SKM-1 (cell line): Measurements from ENCODE around the gene TBC1D25.

Experiments used
- DNase-seq: peaks from one replicate; lab custom pipeline; 2025; ENCODE audit not compliant: unreplicated experiment; lab: John Stamatoyannopoulos, UW

TBC1D25 gene

DNA sequence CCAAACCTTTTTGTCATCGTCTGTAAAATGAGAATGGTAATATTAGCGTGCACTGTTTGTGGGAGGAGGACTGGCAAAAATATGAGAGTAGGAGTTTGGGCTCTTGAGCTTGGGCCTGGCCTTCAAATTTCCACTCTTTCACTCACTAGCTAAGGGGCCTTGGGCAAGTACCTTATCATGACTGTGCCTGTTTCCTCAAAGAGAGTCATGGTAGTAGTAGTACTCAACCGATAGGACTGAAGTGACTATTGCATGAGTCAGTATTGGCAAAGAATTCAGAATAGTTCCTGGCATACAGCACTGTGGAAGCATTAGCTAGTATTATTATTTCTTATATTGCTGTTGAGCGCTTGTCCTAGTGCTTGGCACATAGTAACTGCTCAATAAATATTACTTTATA, 18.8 kb downstream of the TBC1D25 start:
- no peak for DNase-seq

DNA sequence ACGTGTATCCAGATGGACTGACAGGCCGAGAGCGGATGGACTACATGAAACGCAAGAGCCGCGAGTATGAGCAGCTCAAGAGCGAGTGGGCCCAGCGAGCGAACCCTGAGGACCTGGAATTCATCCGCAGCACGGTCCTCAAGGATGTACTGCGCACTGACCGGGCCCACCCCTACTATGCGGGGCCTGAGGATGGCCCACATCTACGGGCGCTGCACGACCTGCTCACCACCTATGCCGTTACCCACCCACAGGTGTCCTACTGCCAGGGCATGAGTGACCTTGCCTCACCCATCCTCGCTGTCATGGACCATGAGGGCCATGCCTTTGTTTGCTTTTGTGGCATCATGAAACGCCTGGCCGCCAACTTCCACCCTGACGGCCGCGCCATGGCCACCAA, 20.1 kb downstream of the TBC1D25 start:
- DNase-seq = no peak

DNA sequence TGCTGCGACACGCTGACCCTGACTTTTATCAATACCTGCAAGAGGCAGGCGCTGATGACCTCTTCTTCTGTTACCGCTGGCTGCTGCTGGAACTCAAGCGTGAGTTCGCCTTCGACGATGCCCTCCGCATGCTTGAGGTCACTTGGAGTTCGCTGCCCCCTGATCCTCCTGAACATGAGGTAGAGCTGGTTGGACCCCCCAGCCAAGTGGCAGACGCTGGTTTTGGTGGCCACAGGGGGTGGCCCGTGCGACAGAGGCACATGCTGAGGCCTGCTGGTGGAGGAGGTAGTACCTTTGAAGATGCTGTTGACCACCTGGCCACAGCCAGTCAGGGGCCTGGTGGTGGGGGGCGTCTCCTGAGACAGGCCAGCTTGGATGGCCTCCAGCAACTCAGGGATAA, 20.5 kb downstream of the TBC1D25 start:
- no peak for DNase-seq

DNA sequence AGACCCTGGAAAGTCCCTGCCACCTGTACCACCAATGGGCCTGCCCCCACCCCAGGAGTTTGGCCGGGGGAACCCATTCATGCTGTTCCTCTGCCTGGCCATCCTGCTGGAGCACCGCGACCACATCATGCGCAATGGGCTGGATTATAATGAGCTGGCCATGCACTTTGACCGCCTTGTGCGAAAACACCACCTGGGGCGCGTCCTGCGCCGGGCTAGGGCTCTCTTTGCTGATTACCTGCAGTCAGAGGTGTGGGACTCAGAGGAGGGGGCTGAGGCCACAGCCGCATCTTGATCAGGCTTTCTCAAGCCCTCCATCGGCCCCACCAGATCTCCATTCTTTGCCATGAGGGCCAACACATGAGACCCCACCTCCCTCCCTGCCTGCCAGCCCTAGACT, 21.2 kb downstream of the TBC1D25 start:
- DNase-seq = no peak

DNA sequence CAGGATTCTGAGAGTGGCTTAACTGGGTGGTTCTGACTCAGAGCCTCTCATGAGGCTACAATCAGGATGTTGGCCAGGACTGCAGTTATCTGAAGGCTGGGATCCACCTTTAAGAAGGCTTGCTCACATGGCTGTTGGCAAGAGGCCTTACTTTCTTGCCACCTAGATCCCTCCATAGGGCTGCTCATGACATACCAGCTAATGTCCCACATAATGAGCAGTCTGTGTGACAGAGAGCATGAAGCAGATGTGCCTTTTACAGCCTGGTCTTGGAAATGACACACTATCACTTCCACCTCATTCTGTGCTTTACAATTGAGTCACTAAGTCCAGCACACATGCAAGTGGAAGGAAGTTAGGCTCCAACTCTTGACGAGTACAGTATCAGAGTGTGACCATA, 30.4 kb downstream of the TBC1D25 start:
- no peak for DNase-seq

DNA sequence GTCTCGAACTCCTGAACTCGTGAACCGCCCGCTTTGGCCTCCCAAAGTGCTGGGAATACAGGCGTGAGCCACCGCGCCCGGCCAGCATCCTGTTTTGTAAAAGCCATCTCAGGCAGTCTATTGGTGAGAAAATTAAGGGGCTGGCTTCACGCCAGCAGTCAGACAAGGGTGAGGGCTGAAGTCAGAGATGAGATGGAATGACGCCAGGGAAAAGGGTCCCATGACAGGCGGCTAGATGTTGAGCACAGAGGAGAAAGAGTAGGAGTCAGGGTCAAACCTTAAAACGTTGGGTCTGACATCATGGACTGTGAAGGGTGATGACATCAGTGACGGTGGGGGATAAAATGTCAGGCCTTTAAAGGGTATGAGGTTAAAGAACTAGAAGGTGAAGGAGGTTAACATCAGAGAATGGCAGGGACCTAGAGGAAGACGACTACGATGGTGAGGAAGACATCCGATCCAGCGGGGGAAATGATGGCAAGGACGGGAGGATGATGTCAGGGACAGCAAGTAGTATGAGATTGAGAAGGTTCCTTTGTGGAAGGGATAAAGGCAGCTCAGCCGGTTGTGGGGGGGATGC, 34.3 kb downstream of the TBC1D25 start:
- no peak for DNase-seq

DNA sequence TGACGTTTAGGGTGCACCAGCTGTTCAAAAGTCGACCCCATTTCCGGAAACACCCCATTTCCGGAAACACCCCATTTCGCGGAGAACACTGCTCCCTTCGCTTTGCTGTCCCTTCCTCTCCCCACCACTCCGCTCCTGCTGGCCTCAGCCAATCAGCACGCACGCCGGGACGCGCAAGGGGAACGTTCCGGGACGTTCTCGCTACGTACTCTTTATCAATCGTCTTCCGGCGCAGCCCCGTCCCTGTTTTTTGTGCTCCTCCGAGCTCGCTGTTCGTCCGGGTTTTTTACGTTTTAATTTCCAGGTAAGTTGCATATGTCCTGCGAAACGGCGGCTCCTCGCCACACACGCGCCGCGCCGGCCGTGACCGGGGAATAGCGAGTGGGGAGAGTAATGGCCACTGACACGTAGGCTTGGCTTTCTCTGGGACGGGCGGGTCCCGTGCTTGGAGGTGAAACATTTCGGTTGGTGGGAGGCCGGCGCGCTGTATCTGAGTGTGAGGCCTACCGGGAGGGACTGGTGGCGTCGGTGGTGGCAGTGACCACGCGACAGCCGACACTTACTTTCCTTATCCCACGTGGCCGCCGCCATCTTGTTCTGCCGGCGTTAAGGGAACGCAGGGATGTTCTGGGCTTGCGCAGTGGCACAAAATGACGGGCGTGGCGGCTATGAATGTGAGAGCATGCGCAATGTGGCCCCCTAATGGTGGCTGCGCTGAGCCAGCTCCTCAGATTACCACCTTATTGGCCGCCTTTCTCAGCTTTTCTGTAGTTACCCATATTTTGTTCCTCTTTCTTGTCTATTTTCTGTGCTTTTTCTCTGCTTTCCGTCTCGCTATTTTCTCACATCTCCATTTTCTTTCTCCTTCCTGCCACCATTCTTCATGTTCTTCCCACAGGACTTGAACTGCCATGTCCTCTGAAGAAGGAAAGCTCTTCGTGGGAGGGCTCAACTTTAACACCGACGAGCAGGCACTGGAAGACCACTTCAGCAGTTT, 35.1 kb downstream of the TBC1D25 start, which contains the start of gene RBM3:
Gene RBM3, plus strand, starts transcription at position 215 of the 997 bp plus-strand sequence. Its CDS starts 697 bp downstream, at position 912.
- peak; percentile 75 for DNase-seq

DNA sequence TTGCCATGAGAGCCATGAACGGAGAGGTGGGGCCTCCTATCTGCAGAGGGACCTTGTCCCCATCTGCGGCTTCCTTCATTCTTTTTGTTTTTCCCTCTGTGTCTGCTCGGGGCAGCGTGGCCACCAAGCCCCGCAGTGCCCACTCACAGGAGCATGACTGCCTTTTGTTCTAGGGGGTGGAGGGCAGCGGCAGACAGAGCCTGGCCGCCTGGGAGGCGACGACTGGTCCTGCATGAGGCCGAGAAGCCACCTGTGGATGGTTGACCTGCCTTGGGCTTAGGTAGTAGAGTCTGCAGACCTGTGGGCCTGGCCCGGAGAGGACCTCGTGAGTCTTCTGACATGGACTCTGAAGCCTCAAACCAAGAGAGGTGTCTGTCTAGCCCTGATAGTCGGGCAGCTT, 36.1 kb downstream of the TBC1D25 start:
- DNase-seq = no peak

DNA sequence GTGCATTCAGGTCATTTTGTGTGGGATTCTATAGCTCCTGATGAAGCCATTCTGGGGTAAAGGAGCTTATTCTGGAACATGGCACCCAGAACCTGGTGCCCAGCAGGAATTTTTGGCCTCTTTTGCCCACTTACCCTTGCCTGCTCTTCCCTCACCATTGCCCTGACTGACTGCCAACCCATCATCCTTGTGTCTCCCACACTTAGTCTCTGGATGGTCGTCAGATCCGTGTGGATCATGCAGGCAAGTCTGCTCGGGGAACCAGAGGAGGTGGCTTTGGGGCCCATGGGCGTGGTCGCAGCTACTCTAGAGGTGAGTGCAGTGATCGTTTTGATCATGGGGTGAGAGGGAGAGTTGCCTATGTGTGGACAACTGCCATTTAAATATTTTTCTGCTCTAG, 36.6 kb downstream of the TBC1D25 start:
- no peak for DNase-seq

DNA sequence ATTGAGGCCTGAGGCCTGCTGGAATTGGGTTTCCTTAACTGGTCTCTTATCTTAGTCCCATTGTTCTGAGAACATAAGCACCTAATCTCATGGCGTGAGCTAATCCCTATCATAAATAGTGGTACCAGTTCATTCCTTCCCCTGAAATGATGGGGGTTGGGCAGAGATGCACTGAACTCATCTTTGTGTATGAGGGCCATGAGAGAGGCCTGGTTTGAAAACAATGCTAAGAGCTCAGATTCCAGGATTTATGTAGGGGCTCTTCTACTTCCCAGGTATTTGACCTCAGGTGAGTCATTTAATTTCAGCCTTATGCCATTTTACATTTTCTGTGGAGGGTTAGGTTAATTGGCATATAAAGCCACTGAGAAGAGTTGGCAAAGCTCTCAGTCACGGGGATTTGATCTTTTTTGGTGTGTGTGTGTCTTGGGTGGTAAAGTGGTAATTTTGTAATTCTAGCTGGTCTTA, 39.2 kb downstream of the TBC1D25 start:
- no peak for DNase-seq

DNA sequence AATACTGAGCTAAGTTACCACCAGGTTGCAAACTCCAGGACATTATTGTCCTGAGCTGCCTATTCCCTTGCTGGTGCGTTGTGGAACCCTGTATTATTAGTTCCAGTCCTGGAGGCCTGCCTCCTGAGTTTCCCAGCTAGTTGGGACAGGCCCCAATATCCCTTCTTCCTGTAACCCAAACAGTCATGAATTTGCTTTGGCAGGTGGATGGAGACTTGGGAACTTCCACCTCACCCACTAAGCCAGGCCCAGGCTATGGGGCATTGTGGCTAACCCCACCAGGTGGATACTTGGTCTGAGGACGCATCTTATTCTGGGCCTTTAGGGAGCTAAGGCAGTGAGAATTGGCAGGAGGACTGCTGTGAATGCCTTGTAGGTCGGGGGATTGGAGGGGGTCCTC, 39.7 kb downstream of the TBC1D25 start:
- no peak for DNase-seq

DNA sequence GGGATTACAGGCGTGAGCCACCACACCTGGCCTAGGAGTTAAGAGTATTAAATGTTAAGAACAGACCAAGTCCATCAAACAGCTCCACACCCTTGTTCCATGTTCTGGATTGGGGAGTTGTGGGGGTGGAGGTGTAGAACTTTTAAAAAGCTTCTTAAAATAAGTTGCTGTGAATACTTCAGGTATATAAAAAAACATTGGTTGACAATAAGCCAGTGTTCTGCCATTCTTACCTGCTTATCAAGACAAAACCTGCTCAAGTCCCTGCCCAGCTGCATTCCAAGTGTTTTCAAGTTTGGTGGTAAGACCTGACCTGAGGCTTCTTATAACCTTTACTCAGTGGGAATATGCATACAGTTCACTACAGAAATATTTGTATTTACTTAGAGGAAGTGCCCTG, 41.1 kb downstream of the TBC1D25 start:
- no peak for DNase-seq

DNA sequence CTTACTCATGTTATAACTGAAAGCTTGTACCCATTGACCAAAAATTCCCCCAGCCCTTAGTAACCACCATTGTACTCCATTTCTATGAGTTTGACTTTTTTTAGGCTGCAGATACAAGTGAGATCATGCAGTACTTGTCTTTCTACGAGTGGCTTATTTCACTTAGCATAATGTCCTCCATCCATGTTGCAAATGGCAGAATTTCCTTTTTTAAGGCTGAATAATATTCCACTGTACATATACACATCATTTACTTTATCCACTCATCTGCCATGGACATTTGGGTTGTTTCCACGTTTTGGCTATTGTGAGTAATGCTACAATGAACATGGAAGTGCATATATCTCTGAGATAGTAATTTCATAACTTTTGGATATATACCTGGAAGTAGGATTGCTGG, 45.2 kb downstream of the TBC1D25 start:
- DNase-seq = no peak

DNA sequence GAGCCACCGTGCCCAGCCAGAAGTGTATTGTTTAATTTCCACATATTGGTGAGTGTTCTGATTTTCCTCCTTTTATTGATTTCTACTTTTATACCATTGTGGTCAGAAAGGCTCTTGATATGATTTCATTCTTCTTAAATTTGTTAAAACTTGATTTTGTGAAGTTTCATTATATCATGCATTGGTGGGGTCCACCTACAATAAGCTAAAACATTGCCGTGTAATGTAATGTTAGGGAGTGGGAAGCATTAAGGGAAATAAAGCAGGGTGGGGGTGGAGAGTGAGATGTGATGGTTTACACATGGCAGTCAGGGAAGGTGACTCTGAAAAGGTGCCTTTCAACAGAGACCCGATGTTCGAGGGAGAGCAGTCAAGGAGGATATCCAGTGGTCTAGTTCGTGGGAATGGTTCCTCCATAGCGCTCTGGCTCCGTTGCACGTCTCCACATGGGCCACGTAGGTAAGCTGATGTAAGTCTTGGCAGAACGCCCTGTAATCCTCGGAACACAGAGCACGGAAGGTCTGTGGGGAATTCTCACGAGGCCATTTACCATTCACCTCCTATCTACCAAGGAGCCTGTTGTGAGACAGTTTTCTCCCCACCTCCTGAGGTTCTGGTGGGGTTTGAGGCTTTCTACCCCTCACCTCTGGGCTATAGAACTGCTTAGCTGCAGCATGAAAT, 50.1 kb downstream of the TBC1D25 start:
- no peak for DNase-seq

DNA sequence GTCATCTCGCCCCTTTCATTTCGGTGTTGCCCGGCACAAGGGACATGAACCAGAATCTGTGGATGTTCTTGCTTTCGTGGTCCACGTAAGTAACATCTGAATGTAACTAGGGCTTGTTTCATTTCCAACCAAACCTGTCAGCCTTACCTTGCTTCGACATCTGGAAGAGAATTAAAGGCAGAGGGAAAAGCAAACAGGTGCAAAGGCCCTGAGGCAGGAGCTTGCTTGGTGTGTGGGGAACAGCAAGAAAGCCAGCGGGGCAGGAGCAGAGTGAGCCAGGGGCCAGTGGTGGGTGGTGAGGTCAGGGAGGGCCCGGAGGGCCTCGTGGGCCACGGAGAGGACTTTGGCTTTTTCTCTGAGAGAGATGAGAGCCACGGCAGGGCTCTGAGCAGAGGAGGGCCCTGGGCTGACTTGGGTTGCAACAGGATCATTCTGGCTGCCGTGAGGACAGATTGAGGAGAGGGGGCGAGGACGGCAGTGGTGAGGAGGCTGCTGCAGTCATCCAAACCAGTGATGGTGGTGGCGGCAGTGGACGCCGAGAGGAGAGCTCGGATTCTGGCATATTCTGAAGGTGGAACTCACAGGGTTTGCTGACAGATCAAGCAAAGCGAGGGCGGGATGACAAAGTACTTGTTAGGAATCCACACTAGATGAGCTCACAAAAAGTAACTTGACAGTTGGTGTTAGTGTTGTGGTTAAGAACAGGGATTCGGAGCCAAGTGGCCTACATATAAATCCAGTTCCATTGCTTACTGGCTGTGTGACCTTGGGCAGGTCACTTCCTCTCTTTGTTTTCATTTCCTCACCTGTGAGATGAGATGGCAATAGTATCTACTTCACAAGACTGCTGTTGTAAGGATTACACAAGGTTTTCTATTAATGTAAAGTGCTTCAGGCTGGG, 50.9 kb downstream of the TBC1D25 start:
- no peak for DNase-seq

DNA sequence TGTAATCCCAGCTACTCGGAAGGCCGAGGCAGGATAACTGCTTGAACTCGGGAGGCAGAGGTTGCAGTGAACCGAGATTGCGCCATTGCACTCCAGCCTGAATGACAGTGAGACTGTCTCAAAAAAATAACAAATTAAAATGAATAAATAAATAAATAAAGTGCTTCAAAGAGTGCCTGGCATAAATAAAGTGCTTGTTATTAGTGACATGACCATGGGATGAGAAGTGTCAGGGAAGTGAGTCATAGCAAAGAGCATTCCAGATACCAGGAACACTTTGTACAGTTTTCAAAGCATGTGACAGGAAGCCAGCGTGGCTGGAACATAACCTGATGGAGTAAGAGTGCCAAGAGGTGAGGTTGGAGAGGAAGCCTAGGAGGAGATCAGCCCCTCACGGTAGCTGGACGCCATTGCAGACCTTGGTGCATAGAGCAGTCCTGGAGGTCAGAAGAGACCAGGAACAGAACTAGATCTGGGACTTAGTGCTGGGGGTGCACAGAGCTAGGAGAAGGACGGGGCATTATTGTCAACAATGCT, 51.8 kb downstream of the TBC1D25 start:
- DNase-seq = no peak

DNA sequence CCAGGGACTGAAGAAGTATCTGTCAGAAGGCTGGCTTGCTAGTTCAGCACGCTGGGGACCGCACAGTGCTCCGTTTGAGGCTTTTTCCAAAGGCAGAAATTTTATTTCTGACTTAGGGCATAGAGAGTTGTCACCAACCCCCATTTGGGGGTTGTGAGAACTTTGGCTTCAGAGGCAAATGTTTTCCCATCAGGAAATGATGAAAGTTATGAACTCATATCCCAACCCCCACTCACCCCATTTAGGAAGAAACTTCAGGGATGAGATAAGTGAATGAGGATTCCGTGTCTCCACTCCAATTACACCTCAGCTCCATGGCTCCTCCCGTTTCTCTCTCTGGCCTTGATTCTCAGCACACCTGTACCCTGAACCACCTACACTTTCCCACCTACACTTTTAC, 53.5 kb downstream of the TBC1D25 start:
- DNase-seq = no peak

DNA sequence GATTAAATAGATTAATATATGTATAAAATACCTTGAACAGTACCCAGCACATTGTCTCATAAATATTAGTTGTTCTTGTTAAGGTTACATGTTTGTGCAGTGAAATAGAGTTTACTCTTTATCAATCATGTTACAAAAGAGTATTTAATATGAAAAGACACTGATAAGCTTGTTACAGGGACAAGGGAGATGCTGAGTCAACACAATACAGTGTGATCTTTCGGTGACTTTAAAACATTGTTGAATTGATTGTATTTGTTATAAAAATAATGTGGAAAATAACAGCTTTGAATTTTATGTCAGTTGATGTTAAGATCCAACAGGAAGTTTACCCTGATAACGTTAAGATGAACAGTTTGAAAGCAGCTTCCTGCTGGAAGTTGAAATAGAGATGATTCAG, 56.4 kb downstream of the TBC1D25 start:
- DNase-seq = no peak

DNA sequence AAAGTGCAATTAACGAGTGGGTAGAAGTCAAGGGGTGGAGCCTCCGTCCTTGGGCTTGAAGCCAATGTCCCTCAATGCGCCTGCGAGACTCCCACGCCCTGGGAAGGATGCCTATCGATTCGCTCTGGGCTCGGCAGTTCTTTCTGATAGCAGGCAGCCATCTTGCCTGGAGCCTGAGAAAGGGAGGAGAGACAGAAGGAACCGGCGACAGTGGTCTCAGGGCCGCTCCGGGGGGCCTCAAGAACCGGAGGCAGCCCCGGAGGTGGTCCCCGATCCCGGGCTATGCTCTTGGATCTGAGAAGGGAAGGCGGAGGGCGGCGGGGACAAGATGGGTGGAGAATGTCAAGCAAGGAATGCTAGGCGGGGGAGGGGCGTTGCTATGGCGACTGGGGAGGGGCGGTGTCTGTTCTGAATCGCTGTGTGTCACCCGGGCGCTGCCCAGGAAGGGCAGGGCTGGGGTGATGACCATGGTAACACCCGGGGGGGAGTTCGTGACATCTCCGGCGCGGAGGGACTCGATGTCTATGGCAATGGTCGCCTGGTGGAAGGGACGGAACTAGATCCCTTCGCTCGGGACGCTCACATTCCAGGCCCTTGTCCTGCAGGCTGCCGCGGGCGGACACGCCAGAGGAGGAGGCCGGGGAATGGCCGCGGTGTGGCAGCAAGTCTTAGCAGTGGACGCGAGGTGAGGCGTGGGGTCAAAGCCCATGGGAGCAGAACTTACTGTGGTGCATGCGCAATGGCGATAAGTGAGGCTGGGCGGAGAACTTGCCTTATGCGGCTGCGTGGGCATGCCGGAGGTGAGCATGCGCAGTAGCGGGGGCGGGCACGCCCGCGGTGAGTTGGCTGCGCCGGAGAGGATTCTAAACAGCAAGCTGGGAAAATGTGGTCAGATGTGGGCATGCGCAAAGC, 58.1 kb downstream of the TBC1D25 start, which contains the start of gene WDR13:
Gene WDR13, plus strand, starts transcription at position 140 of the 912 bp plus-strand sequence. Its CDS starts 505 bp downstream, at position 645.
- DNase-seq = peak; percentile 43
